Fibroblast of lung (primary cell): ENCODE measurements around the gene FCAR. TPM values are rescaled to one million over a fixed set of nuclear protein-coding genes. Genes with fewer than 3 reads are reported as not detected.

Experiments
- DNase-seq, 2 donors: peaks; one replicate each; pipeline versions ENCODE4 v3.0.0 to v3.0.0-alpha.2; 2010; ENCODE audit warnings: low read depth in 2 of 2
- H2AFZ ChIP-seq: 2 replicates; pipeline ENCODE4 v1.5.1; 2012; ENCODE audit warnings: low read length, control low read depth, inconsistent platforms
- H3K27ac ChIP-seq: 2 replicates; pipeline ENCODE4 v1.5.1; 2011; ENCODE audit warnings: low read length, control low read depth; ENCODE audit not compliant: insufficient read depth
- H3K27me3 ChIP-seq: 2 replicates; pipeline ENCODE4 v1.5.1; 2011; ENCODE audit warnings: mild to moderate bottlenecking, low read length; ENCODE audit not compliant: control insufficient read depth, insufficient read depth
- H3K36me3 ChIP-seq: 2 replicates; pipeline ENCODE4 v1.5.1; 2011; ENCODE audit warnings: low read length; ENCODE audit not compliant: control insufficient read depth, insufficient read depth
- H3K4me1 ChIP-seq: 2 replicates; pipeline ENCODE4 v1.5.1; 2011; ENCODE audit warnings: low read length; ENCODE audit not compliant: control insufficient read depth, insufficient read depth; ENCODE audit errors: extremely low read depth
- H3K4me2 ChIP-seq: 2 replicates; pipeline ENCODE4 v1.5.1; 2011; ENCODE audit warnings: low read length, control low read depth; ENCODE audit not compliant: insufficient read depth; ENCODE audit errors: extremely low read depth
- H3K4me3 ChIP-seq, 4 experiments: fragments of 200-600 bp in 1 of 4; sonication (generic) in 1 of 4; replicated peaks in 1 of 4; 2 replicates each; pipeline ENCODE4 v1.5.1; 2011 to 2016; ENCODE audit warnings: low read length in 4 of 4, low read depth in 3 of 4, mild to moderate bottlenecking in 3 of 4, control low read depth in 2 of 4, inconsistent platforms in 1 of 4, mixed read lengths in 1 of 4; ENCODE audit not compliant: insufficient read depth in 1 of 4; ENCODE audit errors: control extremely low read depth in 1 of 4
- H3K79me2 ChIP-seq: 2 replicates; pipeline ENCODE4 v1.5.1; 2012; ENCODE audit warnings: mild to moderate bottlenecking, low read length, inconsistent platforms; ENCODE audit not compliant: control insufficient read depth, insufficient read depth
- H3K9ac ChIP-seq: 2 replicates; pipeline ENCODE4 v1.5.1; 2011; ENCODE audit warnings: mild to moderate bottlenecking, low read length, control low read depth; ENCODE audit not compliant: insufficient read depth
- H3K9me3 ChIP-seq: 2 replicates; pipeline ENCODE4 v1.5.1; 2012; ENCODE audit warnings: low read depth, low read length; ENCODE audit not compliant: control insufficient read depth, insufficient read depth
- H4K20me1 ChIP-seq: 2 replicates; pipeline ENCODE4 v1.5.1; 2011; ENCODE audit warnings: low read length; ENCODE audit not compliant: control insufficient read depth, insufficient read depth; ENCODE audit errors: extremely low read depth
- CTCF ChIP-seq, 2 donors: IDR thresholded peaks in 1 of 2; conservative IDR thresholded peaks in 1 of 2; 1 replicate in 1 of 2; 2 replicates in 1 of 2; pipeline ENCODE4 v1.5.1; 2011 to 2012; ENCODE audit warnings: low read length in 2 of 2, control low read depth in 1 of 2, inconsistent platforms in 1 of 2, low read depth in 1 of 2, mild to moderate bottlenecking in 1 of 2
- EZH2 ChIP-seq: IDR thresholded peaks from 2 replicates; pipeline ENCODE4 v1.5.1; 2012; ENCODE audit warnings: low read length, control low read depth, mild to moderate bottlenecking; ENCODE audit errors: missing control alignments
- polyA plus RNA-seq, 2 donors: library from polyadenylated mRNA; depleted of rRNA in 1 of 2; stranded (reverse) in 1 of 2; unstranded in 1 of 2; fragments of >200 nt; gene quantifications; 2 replicates each; pipeline ENCODE4 v1.2.1, GENCODE V29; 2011 to 2012; ENCODE audit warnings: missing spikeins in 1 of 2
- total RNA-seq: library from RNA; depleted of rRNA; stranded (reverse); fragments of >200 nt; gene quantifications from 2 replicates; pipeline ENCODE4 v1.2.1, GENCODE V29; 2014

The FCAR gene
- total and polyA plus RNA-seq, 2 donors (not counting 1 experiment from before 2014, with no cell fraction given), result not detected

- H3K27ac ChIP-seq, result no peak overlapping the region
These were observed 2.3 kb upstream of the FCAR start for GRCh38 chr19:54871696-54872095.

GRCh38 chr19:54875506-54875905 lies 1.5 kb downstream of the FCAR start:
- Histone ChIP-seq H2AFZ (no peak overlapping the region), H3K27ac (no peak overlapping the region), H3K4me1 (no peaks in the 10 kb centered on the region), H3K9me3 (no peaks in the 10 kb centered on the region), H3K4me2 (no peak overlapping the region), H3K9ac (no peak overlapping the region), H3K79me2 (no peaks in the 10 kb centered on the region), H4K20me1 (no peaks in the 10 kb centered on the region), H3K27me3 (no peaks in the 10 kb centered on the region), H3K4me3 (no peak overlapping the region), H3K36me3 (no peaks in the 10 kb centered on the region)
- TF ChIP-seq EZH2, result no peak
- TF ChIP-seq CTCF (conservative IDR thresholded peaks at IDR 0.05 in 1 of 2, IDR thresholded peaks at IDR 0.05 in 1 of 2; ENCODE audit: low read depth in 1 of 2, low read length in 2 of 2), result no peak
- no peak for DNase-seq

More at GRCh38 chr19:54871696-54872095, 2.3 kb upstream of the FCAR start:
- Histone ChIP-seq H3K9me3 (no peaks in the 10 kb centered on the region), H3K36me3 (no peaks in the 10 kb centered on the region), H3K4me1 (no peaks in the 10 kb centered on the region), H3K27me3 (no peaks in the 10 kb centered on the region), H3K9ac (no peak overlapping the region), H3K79me2 (no peaks in the 10 kb centered on the region), H3K4me3 (no peak overlapping the region), H3K4me2 (no peak overlapping the region), H4K20me1 (no peaks in the 10 kb centered on the region), H2AFZ (no peak overlapping the region)
- no peak for DNase-seq
- TF ChIP-seq EZH2, result no peak
- no peak for TF ChIP-seq CTCF (conservative IDR thresholded peaks at IDR 0.05 in 1 of 2, IDR thresholded peaks at IDR 0.05 in 1 of 2; ENCODE audit: low read depth in 1 of 2, low read length in 2 of 2)

GRCh38 chr19:54877471-54877870 lies 3.4 kb downstream of the FCAR start:
- H3K4me1 ChIP-seq, result no peaks in the 10 kb centered on the region
- no peaks in the 10 kb centered on the region for H4K20me1 ChIP-seq
- H3K79me2 ChIP-seq, result no peaks in the 10 kb centered on the region
- H3K9ac ChIP-seq, result no peak overlapping the region
- no peak overlapping the region for H2AFZ ChIP-seq
- H3K27ac ChIP-seq, result no peak overlapping the region
- DNase-seq, result no peak
- no peaks in the 10 kb centered on the region for H3K36me3 ChIP-seq
- H3K27me3 ChIP-seq, result no peaks in the 10 kb centered on the region
- H3K4me3 ChIP-seq, result no peak overlapping the region
- no peaks in the 10 kb centered on the region for H3K9me3 ChIP-seq
- H3K4me2 ChIP-seq, result no peak overlapping the region
- TF ChIP-seq EZH2 (no peak), CTCF (conservative IDR thresholded peaks at IDR 0.05 in 1 of 2, IDR thresholded peaks at IDR 0.05 in 1 of 2; ENCODE audit: low read depth in 1 of 2, low read length in 2 of 2) (no peak)
